Naive thymus-derived CD8-positive, alpha-beta T cell (primary cell): ENCODE data around the gene RCVRN. TPM values are rescaled to one million over a fixed set of nuclear protein-coding genes. Genes with fewer than 3 reads are reported as not detected.
A peak's percentile ranks its signal among the peaks of the same experiment; 100 is the strongest.

Experiments
- ATAC-seq, 2 donors: fragments of 150-1000 bp; cut with Tn5 transposase in 1 of 2; sonication (Bioruptor Pico), chemical (Tn5 transposase) in 1 of 2; 1 replicate in 1 of 2; 2 replicates in 1 of 2; pipeline ENCODE4 v1.10.0; 2021; ENCODE audit warnings: mild to moderate bottlenecking in 2 of 2, moderate library complexity in 2 of 2
- POLR2A ChIA-PET: fragments of 350-600 bp; sonication (Branson Sonifier 250); formaldehyde crosslinking; loops from one replicate; lab custom pipeline; 2021; ENCODE audit warnings: antibody characterized with exemption; lab: Charles Lee
- DNase-seq, 10 donors: peaks; one replicate each; pipeline versions ENCODE4 v3.0.0 to v3.0.0-alpha.2; 2020 to 2022
- H3K27ac Mint-ChIP-seq, 10 donors: one replicate each; pipeline ENCODE4 v1.8.0; 2020 to 2022; ENCODE audit warnings: mild to moderate bottlenecking in 10 of 10, mixed read lengths in 10 of 10, moderate library complexity in 4 of 10, inconsistent platforms in 1 of 10
- H3K27me3 Mint-ChIP-seq, 5 donors: one replicate each; pipeline ENCODE4 v1.8.0; 2021 to 2022; ENCODE audit warnings: mixed read lengths in 5 of 5
- H3K36me3 Mint-ChIP-seq, 3 donors: one replicate each; pipeline ENCODE4 v1.8.0; 2020 to 2022; ENCODE audit warnings: mixed read lengths in 3 of 3, mild to moderate bottlenecking in 2 of 3, inconsistent platforms in 1 of 3
- H3K4me1 Mint-ChIP-seq, 4 donors: one replicate each; pipeline ENCODE4 v1.8.0; 2021 to 2022; ENCODE audit warnings: mixed read lengths in 4 of 4
- H3K4me3 Mint-ChIP-seq, 10 donors: one replicate each; pipeline ENCODE4 v1.8.0; 2020 to 2022; ENCODE audit warnings: mild to moderate bottlenecking in 10 of 10, mixed read lengths in 10 of 10, moderate library complexity in 6 of 10, inconsistent platforms in 1 of 10
- H3K9me3 Mint-ChIP-seq, 9 donors: one replicate each; pipeline ENCODE4 v1.8.0; 2020 to 2022; ENCODE audit warnings: mixed read lengths in 9 of 9, mild to moderate bottlenecking in 3 of 9, inconsistent platforms in 1 of 9, moderate library complexity in 1 of 9
- polyA plus RNA-seq, 3 donors: library from polyadenylated mRNA; unstranded; fragments of 300-500 nt; fragmentation: Illumina TruSeq; gene quantifications; one replicate each; pipeline ENCODE4 v1.2.3, GENCODE V29; 2021
- total RNA-seq, 8 experiments: library from RNA in 2 of 8; stranded (reverse) in 2 of 8; gene quantifications; one replicate each; pipeline ENCODE4 v1.2.3 and lab custom pipeline; 2021 to 2026

RCVRN gene
- total and polyA plus RNA-seq, 5 experiments from 2014 or later, result not detected

DNA sequence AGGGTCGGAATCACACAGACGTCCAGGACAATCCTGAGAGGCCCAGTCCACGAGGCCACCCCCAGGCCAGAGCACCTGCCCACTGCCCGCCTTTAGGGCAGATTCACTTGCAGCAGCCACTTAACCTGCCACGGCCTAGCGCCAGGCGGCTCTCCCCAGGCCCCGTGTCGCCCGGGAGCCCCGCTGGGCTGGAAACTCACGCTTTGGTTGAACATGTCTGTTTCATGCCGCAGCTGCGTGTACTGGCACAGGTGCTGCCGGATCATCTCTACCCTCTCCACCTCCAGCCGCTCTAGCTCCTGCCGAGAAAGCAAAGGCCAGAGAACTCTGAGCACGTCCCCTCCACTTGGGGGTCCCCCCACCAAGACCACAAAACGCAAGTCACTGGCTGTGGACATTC, 12.7 kb upstream of the RCVRN start:
- Mint-ChIP-seq H3K36me3 (no peaks in the 10 kb centered on the region), H3K9me3 (no peaks in the 10 kb centered on the region), H3K27ac (peak overlapping the region in 1 of 10 donors; percentile 46), H3K4me1 (no peaks in the 10 kb centered on the region), H3K4me3 (no peak overlapping the region), H3K27me3 (no peaks in the 10 kb centered on the region)
- DNase-seq (no peak), ATAC-seq (no peak)
- POLR2A ChIA-PET, result no interaction called here

DNA sequence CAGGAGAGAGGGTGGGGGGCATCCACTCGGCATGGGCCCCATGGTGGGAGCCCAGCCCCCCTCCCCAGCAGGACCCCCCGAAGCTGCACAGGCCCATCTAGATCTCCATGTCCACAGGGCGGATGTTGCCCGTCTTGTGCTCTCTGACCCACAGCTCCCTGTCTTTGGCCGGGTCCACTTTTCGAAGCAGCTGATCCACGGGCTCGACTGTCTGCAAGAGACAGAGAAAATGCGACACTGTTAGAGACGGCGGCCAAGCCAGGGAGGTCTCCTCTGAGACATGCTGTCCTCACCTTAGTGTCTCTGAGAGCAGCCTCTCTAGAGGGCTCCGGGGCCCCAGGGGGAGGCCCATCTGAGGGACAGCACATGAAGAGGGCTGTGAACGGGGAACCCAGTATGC, 12.1 kb upstream of the RCVRN start:
- DNase-seq, result no peak
- Mint-ChIP-seq H3K27ac (no peak overlapping the region), H3K27me3 (no peaks in the 10 kb centered on the region), H3K4me3 (no peak overlapping the region), H3K4me1 (no peaks in the 10 kb centered on the region), H3K36me3 (no peaks in the 10 kb centered on the region), H3K9me3 (no peaks in the 10 kb centered on the region)
- POLR2A ChIA-PET, result no interaction called here
- ATAC-seq, result no peak

DNA sequence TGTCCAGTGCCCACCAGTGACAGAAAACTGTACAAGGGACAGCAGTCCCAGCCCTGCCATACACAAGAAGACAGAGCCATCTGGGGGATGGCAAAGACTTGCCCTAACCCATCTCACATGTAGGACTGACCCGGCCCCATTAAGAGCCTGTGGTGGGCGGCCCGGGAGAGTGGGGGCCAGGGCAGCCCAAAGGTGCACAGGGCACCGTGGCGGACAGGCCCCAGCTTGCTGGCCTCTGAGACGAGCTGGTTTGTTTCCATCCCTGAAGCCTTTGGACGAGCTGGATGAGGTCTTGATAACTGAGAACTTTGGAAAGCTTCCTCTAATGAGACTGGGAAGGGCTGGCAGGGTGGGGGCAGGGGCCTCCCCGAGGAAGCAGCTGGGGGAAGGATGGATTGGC, 11.0 kb upstream of the RCVRN start:
- DNase-seq (no peak), ATAC-seq (no peak)
- H3K36me3 Mint-ChIP-seq, result no peaks in the 10 kb centered on the region
- H3K9me3 Mint-ChIP-seq, result no peaks in the 10 kb centered on the region
- no peak overlapping the region for H3K27ac Mint-ChIP-seq
- no peak overlapping the region for H3K4me3 Mint-ChIP-seq
- no peaks in the 10 kb centered on the region for H3K4me1 Mint-ChIP-seq
- no peaks in the 10 kb centered on the region for H3K27me3 Mint-ChIP-seq
- POLR2A ChIA-PET, result no interaction called here

DNA sequence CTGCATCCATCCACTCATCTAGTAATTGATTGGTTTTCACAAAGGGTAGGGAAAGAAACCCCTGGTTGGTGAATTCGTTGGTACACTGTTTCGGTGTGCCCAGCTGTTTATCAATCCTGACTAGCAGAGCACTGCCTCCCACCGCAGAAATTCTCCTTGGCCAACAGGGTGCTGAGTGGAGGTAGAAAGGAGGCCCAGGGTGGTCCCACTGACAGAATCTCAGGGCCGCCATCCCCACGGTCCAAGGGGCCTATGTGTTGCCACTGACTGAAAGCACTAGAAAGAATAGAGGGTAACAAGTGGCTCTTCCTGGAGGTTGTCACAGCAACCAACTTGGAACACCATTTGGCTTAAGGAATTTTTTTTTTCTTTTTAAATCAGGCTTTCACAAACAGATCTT, 8.4 kb upstream of the RCVRN start:
- Mint-ChIP-seq H3K27me3 (peaks cover 0 to 8% (median 3%) of the 10 kb centered on the region in 5 donors), H3K4me1 (peaks cover 0 to 3% (median 0%) of the 10 kb centered on the region in 4 donors), H3K9me3 (no peaks in the 10 kb centered on the region), H3K27ac (no peak overlapping the region), H3K36me3 (no peaks in the 10 kb centered on the region), H3K4me3 (no peak overlapping the region)
- POLR2A ChIA-PET, result no interaction called here
- no peak for ATAC-seq
- no peak for DNase-seq

DNA sequence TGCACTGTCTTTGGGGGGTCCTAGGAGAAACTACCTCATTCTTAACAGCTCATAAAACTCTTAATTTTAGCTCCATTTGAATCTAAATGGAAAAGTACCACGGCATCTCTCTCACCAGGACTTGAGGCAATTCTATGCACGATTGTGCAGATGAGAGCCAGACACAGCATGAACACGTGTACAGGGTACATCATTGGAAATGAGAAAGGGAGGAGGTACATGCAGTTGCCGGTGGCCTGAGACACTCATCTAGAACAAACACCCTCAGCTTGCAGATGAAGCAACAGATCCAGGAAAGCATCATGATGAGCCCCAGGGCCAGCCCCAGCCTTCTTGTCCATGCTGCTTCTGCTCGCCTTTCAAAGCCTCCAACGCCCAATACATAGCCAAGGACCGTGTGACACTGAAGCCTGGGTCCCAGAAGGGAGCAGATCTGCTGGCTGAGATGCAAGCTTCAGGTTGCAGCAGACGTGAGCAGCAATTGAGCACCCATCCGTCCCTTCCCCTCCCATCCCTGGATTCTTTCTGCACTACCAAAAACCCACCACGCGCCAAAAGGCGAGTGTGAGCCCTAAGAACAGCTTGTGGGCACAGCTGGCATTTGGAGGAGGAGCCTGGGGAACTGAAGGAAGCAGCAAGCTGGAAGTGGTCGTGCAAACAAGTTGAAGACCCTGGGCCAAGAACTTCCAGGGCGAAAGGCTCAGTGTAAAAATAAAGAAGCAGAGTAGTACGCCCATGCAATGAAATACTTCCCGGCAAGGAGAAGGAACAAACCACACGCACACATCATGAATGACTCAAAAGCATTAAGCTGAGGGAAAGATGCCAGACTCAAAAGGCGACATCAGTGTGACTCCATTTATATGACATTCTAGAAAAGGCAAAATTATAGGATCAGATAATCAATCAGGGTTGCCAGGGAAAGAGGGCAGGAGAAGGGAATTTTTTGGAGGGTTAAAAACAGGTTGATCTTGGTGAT, 7.3 kb upstream of the RCVRN start:
- Mint-ChIP-seq H3K27me3 (peaks cover 0 to 8% (median 3%) of the 10 kb centered on the region in 5 donors), H3K36me3 (no peaks in the 10 kb centered on the region), H3K4me1 (peaks cover 0 to 3% (median 0%) of the 10 kb centered on the region in 4 donors), H3K9me3 (no peaks in the 10 kb centered on the region), H3K4me3 (no peak overlapping the region), H3K27ac (no peak overlapping the region)
- DNase-seq (no peak), ATAC-seq (no peak)
- POLR2A ChIA-PET, result no interaction called here

DNA sequence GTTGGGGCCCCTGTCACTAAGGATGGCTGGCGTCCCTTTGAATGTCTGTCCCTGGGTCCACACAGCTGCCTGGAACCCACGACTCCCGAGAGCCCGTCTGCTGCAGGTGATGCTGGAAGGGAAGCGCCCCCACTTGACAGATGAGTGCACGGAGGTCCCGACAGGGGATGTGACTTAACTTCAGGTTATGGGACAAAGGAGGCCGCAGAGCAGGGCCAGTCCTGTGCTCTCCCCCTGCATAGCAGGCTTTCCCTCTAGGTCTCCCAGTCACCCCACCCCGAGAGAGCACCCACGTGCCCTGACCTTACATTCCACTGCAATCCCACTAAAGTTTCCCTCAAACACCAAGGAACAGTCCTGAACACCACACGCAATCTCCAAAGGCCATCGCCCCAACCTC, 6.0 kb upstream of the RCVRN start:
- Mint-ChIP-seq H3K36me3 (no peaks in the 10 kb centered on the region), H3K4me1 (peaks cover 0 to 3% (median 0%) of the 10 kb centered on the region in 4 donors), H3K9me3 (no peaks in the 10 kb centered on the region), H3K27me3 (peaks cover 0 to 8% (median 3%) of the 10 kb centered on the region in 5 donors), H3K27ac (no peak overlapping the region), H3K4me3 (no peak overlapping the region)
- DNase-seq (no peak), ATAC-seq (no peak)
- POLR2A ChIA-PET, result no interaction called here

DNA sequence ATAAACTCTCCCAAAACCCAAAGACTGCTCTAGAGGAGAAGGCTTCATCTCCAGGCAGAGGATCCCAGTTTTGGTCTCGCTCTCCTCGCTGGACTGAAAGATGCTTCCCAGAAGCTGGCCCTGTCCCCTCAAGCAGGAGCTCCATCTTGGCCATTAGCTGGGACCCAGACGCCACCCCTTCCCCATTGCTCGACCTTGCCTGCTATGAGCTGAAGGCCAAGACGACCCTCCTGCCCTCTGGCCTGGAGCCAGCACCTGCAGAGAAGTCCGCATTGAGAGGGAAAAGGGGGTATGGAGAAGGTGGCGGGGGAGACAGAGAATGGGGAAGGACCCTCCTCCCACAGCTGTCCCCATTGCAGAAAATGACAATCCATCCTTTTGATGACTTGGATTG, 3.6 kb upstream of the RCVRN start:
- POLR2A ChIA-PET, result no interaction called here
- Mint-ChIP-seq H3K4me3 (no peak overlapping the region), H3K36me3 (no peaks in the 10 kb centered on the region), H3K27me3 (peaks cover 0 to 17% (median 3%) of the 10 kb centered on the region in 5 donors), H3K9me3 (no peaks in the 10 kb centered on the region), H3K4me1 (peaks cover 0 to 3% (median 0%) of the 10 kb centered on the region in 4 donors), H3K27ac (no peak overlapping the region)
- ATAC-seq, result no peak
- no peak for DNase-seq

DNA sequence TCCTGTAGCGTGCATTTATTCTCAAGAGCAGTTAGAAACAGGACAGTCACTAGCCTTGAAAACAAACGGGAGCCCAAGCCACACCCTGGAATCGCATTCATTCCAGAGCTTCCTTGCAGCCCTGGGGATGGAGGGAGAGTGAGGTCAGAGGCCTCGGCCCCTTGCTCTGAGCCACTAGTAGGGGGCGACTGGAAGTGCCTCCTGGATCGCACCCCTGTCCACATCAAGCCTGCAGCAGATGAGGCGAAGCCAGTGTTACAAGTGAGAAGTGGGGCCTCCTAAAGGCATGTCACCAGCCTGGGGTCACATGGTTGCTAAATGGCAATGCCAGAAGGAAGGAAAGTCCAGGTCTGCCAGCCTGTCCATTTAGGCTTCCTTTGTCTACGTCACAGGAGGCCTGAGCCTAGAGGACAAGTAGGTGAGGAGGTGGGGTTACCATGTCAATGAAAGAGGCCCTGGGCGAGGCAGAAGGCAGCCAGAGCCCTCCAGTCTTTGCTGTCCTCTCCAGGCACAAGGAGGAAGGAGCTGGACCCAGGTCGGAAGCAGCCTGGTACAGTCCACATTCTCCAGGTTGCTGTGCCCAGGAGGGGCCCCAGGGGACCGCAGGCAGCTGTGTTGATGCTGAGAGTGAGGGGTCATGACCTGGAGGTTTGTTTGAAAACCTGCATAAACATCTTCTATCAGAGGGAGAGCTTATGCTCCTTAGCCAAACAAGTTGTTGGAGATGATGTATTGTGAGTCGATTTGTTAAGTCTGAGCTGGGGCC, 3.0 kb upstream of the RCVRN start:
- H3K36me3 Mint-ChIP-seq, result no peaks in the 10 kb centered on the region
- POLR2A ChIA-PET, result interaction anchor here (0.7 kb wide), 1 partner anchor 1906 kb away, joined by 3 read pairs; no protein-coding TSS in a partner anchor
- no peaks in the 10 kb centered on the region for H3K9me3 Mint-ChIP-seq
- peaks cover 0 to 3% (median 0%) of the 10 kb centered on the region in 4 donors for H3K4me1 Mint-ChIP-seq
- no peak overlapping the region for H3K27ac Mint-ChIP-seq
- ATAC-seq (no peak), DNase-seq (no peak)
- no peak overlapping the region for H3K4me3 Mint-ChIP-seq
- H3K27me3 Mint-ChIP-seq, result peaks cover 0 to 17% (median 3%) of the 10 kb centered on the region in 5 donors

DNA sequence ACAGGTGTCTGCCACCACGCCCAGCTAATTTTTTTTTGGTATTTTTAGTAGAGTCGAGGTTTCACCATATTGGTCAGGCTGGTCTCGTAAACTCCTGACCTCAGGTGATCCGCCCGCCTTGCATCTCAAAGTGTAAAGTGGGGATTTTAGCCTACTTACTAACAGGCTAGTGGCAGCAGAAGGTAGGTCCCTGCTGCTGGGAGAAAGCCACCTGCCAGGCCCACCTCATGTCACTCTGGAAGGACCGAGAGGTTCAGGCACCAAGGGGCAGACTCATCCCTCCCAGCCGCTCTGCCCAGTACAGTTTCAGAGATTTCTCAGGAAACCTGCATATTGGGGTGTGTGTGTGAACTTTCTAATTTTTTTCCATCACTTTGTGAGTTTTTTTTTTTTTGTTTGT, 2.1 kb upstream of the RCVRN start:
- Mint-ChIP-seq H3K4me1 (peaks cover 0 to 3% (median 0%) of the 10 kb centered on the region in 4 donors), H3K27ac (no peak overlapping the region), H3K9me3 (no peaks in the 10 kb centered on the region), H3K27me3 (peaks cover 0 to 17% (median 3%) of the 10 kb centered on the region in 5 donors), H3K36me3 (no peaks in the 10 kb centered on the region), H3K4me3 (no peak overlapping the region)
- no peak for ATAC-seq
- no peak for DNase-seq
- POLR2A ChIA-PET, result interaction anchor here (0.7 kb wide), 1 partner anchor 1907 kb away, joined by 3 read pairs; no protein-coding TSS in a partner anchor

DNA sequence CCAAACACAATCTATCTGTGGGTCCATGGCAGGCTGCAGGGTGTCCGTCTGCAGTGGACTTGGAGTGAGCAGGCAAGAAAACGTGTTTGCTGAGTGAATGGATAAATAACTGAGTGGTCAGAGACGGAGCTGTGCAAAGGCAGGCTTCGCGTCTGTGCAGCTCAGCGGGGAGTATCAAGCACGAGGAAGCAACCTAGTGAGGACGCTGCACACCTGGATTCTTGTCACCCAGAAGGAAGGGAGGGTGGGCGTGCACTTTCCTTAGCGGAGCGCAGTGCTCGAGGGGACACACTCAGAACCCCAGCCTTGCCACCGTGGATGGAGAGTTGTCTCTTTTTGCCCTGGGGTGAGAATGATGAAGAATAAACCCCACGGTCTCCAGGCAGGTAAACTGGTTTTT, 1.5 kb upstream of the RCVRN start:
- Mint-ChIP-seq H3K9me3 (no peaks in the 10 kb centered on the region), H3K27ac (no peak overlapping the region), H3K36me3 (no peaks in the 10 kb centered on the region), H3K4me1 (peaks cover 0 to 3% (median 0%) of the 10 kb centered on the region in 4 donors), H3K27me3 (peaks cover 0 to 17% (median 3%) of the 10 kb centered on the region in 5 donors), H3K4me3 (no peak overlapping the region)
- POLR2A ChIA-PET, result no interaction called here
- ATAC-seq (no peak), DNase-seq (no peak)

DNA sequence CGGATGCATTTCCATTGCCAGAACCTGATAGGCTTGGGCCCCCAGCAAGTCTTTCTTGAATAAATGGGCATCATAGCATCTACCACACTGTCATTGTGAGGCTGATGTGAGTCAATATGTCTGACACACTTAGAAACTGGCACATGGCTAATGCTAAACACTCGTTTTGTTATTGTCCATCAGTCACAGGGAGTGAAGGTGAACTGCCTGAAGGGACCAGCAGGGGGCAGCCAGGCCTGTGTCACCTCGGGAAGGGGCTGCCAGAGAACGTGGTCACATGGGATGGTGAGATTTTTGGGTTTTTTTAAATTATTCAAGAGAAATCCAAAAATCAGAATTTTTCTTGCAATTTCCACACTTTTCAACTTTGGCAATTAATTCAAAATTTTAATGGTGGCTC, 831 bp upstream of the RCVRN start:
- Mint-ChIP-seq H3K4me3 (no peak overlapping the region), H3K9me3 (no peaks in the 10 kb centered on the region), H3K4me1 (peaks cover 0 to 3% (median 0%) of the 10 kb centered on the region in 4 donors), H3K36me3 (no peaks in the 10 kb centered on the region), H3K27ac (no peak overlapping the region), H3K27me3 (peaks cover 0 to 17% (median 6%) of the 10 kb centered on the region in 5 donors)
- ATAC-seq (no peak), DNase-seq (no peak)
- POLR2A ChIA-PET, result no interaction called here

DNA sequence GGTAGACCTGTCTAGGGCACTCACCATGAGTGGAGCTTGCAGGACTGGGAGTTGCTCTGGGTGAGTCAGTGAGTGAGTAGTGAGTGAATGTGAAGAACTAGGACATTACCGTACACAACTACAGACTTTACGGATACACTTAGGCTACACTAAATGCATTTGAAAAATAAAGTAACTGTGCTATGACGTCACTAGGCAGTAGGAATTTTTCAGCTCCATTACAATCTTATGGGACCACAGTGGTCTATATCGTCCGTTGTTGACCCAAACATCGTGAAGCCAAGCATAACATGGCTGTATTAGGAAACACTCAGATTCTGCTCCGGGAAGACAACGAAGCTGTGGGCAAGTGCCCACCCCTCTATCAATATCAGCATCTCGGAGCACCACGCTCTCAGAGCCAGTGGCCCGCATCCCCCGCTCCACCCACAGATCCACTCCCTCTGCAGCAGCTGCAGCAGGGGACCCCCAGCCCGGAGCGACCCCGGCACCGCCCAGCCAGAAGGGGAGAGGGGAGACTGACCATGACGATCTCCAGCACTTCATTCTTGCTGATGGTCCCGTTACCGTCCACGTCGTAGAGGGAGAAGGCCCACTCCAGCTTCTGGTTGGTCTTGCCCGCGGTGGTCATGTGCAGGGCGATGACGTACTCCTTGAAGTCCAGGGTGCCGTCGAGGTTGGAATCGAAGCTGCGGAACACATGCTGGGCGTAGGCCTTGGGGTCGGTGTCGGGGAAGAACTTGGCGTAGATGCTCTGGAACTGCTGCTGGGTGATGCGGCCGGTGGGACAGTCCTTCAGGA, 594 bp downstream of the RCVRN start:
- H3K36me3 Mint-ChIP-seq, result no peaks in the 10 kb centered on the region
- ATAC-seq (no peak), DNase-seq (no peak)
- H3K27ac Mint-ChIP-seq, result no peak overlapping the region
- POLR2A ChIA-PET, result no interaction called here
- no peak overlapping the region for H3K4me3 Mint-ChIP-seq
- peaks cover 5 to 21% (median 10%) of the 10 kb centered on the region in 5 donors for H3K27me3 Mint-ChIP-seq
- H3K9me3 Mint-ChIP-seq, result no peaks in the 10 kb centered on the region
- H3K4me1 Mint-ChIP-seq, result peaks cover 0 to 1% (median 0%) of the 10 kb centered on the region in 4 donors
